NCI-H226 (cell line): ENCODE data around the gene ABCG1.
A peak's percentile ranks its signal among the peaks of the same experiment; 100 is the strongest.

Experiments
- DNase-seq: peaks from one replicate; pipeline ENCODE4 v3.0.0-alpha.2; 2015

The ABCG1 gene

GRCh38 chr21:42254651-42255601 is 36.0 kb downstream of the ABCG1 start:
- DNase-seq = no peak

DNA sequence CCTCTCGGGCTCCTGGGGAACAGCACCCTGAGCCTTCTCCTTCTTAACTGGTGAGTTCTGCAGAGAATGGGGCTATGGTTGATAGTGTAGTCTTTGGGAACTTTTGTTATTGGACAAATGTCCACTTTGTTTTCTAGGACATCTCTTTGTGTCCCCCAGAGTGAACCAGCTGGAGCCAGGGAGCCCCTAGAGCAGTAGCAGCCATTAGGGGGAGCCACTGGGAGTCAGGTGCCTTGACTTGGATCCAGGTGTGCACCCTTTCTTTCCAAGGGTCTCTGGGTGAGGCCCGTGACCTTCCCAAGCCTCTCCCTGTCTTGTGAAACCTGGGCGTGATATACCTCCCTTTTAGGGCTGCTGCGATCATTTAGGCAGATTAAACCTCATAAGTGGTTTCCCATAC is 36.9 kb downstream of the ABCG1 start:
- no peak for DNase-seq

GRCh38 chr21:42256316-42256715 is 37.4 kb downstream of the ABCG1 start:
- no peak for DNase-seq

GRCh38 chr21:42257091-42257765 is 38.3 kb downstream of the ABCG1 start:
- DNase-seq = no peak

GRCh38 chr21:42258150-42258884 is 39.4 kb downstream of the ABCG1 start:
- DNase-seq = peak; percentile 23

DNA sequence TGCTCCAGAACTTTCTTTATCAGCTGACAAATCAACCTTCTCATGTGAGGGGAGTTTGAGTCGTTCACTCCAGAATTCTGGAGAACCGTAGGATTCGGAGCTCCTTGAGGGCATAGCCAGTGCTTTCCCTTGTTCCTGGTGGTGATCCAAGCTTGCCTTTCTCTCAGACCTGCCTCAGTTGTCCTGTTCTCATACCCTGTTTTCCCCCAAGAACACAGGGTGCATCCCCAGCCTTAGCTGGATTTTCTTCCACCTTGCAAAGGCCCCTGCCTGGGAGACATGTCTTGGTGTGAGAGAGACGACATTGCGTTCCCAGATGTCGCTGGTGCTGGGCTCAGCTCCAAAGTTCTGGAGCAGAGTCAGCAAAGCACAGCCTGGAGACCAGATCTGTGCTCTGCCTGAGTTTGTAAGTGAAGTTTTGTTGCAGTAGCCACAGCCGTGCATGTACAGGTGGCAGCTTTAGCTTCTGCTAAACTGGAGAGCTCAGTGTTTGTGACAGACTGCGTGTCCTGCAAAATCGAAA is 40.0 kb downstream of the ABCG1 start:
- no peak for DNase-seq

GRCh38 chr21:42260121-42260520 is 41.2 kb downstream of the ABCG1 start:
- no peak for DNase-seq

GRCh38 chr21:42261829-42262200 is 42.9 kb downstream of the ABCG1 start:
- no peak for DNase-seq

DNA sequence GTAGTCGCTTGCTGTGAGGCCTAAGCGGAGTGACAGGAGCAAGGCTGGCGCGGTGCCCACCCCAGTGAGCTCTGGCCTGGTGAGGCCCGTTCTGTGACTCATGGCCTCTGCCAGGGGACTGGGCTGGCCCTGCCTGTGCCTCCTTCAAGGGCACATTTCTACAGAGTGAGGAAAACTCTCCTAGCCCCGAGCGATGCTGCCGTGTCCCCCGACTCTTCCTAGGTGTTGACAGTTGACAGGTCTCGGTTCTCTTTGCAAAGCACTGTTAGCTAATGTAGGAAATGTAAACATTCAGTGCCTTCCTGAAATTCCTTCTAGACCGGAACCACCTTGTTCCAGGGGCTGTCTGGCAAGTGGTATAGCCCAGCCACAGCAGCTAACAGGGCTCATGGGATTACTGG is 43.9 kb downstream of the ABCG1 start:
- DNase-seq = no peak

DNA sequence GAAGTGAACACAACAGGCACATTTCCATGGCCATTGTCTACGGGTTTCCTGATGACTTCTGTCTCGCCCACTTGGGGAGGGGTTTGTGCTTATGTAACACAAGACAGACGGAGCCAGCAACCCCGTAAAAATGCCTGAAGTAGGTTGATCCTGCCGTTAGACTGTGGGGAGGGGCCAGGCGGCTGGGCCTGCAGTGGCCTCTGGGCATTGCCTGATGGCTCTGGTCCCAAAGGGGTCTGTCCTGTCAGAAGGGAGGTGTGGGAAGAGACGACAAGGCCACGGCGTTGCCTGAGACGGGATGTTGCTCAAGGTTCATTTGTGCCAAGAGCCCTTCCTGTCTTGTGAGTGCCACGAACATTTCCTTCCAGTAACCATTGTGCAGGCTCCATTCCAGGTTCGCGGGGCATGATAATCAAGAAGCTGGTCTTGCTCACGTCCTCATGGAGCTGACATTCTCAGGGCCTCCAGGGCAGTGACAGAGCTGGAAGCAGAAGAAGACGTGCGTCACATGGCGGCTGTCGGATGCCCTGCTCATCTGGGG is 44.7 kb downstream of the ABCG1 start:
- no peak for DNase-seq

DNA sequence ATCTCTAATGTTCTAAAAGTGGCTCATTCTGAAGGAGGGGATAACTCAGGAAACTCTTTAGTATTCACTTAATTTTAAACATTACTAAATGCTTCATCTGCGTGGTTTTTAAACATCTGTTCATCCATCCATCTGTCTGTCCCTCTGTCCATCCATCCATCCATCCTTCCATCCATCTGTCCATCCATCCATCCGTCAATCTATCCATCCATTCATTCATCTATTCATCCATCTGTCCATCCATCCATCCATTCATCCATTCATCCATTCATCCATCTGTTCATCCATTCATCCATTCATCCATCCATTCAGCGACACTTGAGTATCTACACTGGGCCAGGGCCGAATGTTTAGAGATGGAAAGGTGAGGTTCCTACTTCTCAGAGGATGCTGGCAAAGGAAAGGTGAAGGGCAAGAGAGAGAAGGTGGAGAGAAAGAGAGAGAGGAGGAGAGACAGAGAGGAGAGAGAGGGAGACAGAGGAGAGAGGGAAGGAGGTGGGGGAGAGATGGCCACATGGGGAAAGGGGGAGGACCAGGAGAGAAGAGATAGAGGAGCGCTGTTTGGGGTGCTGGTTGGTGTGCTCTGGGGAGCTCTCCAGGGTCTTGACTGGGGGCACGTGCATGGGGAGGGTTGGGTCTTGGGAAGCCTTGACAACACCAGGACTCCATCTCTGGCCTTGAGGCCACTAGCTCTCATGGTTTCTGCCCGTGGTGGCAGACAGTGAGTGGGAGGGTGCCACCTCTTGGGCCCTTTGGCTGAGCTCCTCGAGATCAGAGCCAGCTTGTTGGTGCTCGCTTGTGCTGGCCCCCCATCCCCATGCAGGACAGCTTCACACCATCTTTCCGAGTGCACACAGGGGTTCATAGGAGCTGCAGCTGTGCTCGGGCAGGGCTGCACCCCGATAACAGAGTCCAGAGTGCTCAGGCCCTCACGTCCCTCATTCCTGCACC is 45.6 kb downstream of the ABCG1 start:
- DNase-seq = no peak

DNA sequence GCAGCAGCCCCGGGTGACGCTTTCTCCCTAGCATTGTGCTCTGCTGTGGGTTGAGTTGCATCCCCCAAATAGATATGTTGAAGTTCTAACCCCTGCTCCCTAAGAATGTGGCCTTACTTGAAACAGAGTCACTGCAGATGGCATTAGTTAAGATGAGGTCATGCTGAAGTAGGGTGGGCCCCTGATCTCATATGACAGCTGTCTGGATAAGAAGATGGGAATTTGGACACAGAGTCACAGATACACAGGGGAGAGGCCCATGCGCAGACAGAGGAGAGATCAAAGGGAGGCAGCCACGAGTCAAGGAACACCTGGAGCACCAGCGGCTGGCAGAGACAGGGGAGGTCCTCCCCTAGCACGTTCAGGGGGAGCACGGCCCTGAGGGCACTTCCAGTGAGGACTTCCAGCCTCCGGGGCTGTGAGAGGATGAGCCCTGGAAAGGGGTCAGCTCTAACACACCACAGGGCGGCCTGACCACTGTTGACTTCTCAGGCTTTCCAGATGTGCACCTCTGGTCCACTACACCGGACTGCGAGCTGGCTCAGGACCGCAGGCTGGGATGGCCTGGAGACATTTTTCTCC is 46.4 kb downstream of the ABCG1 start:
- DNase-seq = no peak

DNA sequence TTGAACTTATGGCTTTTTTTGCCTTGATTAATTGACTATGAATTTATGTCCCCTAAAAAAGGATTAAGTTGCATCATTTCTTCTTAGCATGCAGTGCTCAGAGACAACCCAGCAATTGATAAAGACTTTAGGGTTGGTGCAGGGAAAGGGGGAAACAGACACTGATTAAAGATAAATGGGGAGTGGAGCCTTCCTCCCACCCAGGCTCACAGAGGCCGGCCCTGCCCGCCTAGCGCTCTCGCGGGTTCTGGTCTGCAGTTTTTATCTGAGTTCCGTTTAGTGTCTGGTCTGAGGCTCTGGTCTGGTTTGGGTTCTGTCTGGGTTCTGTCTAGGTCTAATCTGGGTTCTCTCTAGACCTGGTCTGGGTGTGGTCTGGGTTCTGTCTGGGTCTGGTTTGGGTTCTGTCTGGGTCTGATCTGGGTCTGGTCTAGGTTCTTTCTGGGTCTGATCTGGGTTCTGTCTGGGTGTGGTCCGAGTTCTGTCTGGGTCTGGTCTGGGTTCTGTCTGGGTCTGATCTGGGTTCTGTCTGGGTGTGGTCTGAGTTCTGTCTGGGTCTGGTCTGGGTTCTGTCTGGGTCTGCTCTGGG is 48.1 kb downstream of the ABCG1 start:
- no peak for DNase-seq

GRCh38 chr21:42269386-42269785 is 50.4 kb downstream of the ABCG1 start:
- DNase-seq = no peak

DNA sequence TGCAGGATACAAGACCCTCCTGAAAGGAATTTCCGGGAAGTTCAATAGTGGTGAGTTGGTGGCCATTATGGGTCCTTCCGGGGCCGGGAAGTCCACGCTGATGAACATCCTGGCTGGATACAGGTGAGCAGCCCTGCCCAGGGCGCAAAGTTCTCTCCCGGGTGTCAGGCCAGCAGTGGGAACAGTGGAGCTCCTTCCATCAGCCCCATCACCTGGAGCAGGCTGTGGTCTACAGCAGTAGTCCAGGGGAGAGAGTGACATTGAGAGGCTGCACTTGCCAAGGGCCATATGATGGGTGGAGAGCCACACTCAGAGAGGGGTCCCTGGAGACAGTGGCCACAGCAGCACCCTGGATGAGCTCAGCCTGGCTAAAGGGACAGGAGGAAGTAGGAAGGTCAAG is 52.1 kb downstream of the ABCG1 start:
- no peak for DNase-seq

- no peak for DNase-seq
Measured at GRCh38 chr21:42272109-42272962, 53.4 kb downstream of the ABCG1 start.

- no peak for DNase-seq
Measured at GRCh38 chr21:42272984-42273600, 54.2 kb downstream of the ABCG1 start.

DNA sequence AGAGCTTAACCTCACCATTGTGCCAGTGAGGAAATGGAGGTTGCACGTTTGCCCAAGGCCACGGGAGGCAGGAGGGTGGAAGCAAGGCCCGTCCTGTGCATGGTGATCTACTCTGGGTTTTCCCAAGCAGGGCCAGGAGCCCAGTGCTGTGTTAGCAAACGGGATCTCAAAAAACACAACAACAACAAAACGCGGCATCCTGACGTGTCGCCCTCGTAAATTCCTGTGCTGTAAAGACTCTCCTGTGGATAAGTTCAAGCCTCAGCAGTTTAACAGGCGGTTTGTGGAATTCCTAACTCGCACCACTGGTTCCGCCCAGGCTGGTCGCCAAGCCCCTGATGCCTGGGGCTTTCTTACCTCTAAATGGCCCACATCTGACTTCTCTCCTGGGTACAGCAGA is 57.1 kb downstream of the ABCG1 start:
- DNase-seq = no peak

GRCh38 chr21:42276526-42277154 is 57.7 kb downstream of the ABCG1 start:
- DNase-seq = no peak
